Dermis microvascular lymphatic vessel endothelial cell (primary cell): ENCODE data around the gene ARHGEF10L. TPM values are rescaled to one million over a fixed set of nuclear protein-coding genes. Genes with fewer than 3 reads are reported as not detected.
"Not testable (repeated sequence)": the region's sequence is repeated elsewhere in the genome, so short reads cannot be mapped to it uniquely, and the experiment has no call there.

ENCODE experiments used
- DNase-seq, 2 donors: peaks; one replicate each; pipeline versions ENCODE4 v3.0.0 to v3.0.0-alpha.2; 2010; ENCODE audit warnings: low read depth in 2 of 2
- total RNA-seq: library from RNA; depleted of rRNA; stranded (reverse); fragments of >200 nt; gene quantifications from 2 replicates; pipeline ENCODE4 v1.2.1, GENCODE V29; 2014

ARHGEF10L gene
- total RNA-seq, 1 donor from 2014 or later: 1.2 TPM

DNA sequence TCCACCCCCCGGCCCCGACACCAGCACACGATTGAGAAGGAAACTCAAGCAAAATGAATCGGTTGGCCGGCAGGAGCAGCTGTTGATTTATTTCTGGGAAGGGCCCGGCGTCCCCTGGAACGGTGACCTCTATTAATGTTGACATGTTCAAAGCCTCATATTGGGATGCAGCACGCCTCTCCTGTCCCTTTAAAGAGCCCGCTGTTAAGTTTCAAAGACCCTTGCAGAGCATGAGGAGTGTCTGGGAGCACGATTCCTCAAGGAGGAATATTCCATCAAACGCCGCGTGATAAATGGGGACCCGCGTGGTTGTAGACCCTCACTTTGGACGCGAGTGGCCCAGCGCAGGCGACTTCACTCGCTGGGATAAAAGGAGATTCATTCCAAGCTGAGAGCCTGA is 194.2 kb downstream of the ARHGEF10L start:
- no peak for DNase-seq

DNA sequence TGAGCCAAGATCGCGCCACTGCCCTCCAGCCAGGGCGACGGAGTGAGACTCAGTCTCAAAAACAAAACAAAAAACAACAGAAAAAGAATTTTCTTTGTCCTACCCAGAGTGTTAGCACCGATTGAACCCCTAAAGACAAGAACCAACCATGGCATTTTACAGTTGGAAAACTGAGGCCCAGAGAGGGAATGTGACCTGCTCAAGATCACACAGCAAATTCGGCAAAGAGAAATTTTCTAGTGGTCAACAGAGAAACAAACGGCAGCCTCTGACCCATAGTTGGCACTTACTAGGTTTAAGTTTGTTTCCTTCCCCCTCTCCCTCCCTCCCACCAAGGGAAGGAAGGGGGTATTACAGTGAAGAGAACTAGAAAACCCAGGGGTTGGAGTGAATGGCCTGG is 195.1 kb downstream of the ARHGEF10L start:
- DNase-seq: no peak

DNA sequence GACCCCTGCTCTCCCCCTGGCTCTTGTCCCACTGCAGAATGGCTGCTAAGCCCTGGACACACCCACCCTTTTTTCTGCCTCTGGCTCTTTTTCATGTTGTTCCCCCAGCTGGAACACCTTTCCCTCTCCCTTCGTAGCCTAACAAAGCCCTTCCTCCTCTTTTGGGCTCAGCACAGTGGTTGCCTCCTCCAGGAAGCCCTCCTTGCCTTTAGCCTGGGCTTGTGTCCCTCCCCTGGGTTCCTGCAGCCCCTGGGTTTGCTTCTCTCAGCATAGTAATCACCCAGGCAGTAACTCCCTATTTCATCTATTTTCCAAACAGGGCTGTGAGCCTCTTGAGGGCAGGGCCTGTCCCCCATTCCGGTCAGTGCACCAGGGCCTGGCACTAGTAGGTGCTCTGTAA is 195.8 kb downstream of the ARHGEF10L start:
- no peak for DNase-seq

DNA sequence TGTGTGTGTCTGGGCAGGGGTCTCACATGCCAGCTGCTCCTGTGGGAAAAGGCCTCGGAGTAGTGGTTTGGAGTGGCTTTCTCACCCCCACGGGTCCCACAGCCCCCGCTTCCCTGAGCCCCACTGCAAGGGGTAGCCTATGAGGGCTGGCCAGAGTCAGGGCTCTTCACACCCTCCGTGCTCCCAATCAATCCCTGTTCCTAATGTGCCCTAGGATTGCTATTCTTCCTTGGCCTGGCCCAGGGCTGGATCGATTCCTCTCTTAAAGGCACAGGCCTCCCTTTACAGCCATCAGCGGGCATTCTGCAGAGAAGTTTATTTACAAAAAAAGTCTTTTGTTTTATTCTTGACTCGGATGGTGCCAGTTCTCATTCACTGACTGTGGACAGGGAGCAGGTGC is 196.3 kb downstream of the ARHGEF10L start:
- DNase-seq: no peak

DNA sequence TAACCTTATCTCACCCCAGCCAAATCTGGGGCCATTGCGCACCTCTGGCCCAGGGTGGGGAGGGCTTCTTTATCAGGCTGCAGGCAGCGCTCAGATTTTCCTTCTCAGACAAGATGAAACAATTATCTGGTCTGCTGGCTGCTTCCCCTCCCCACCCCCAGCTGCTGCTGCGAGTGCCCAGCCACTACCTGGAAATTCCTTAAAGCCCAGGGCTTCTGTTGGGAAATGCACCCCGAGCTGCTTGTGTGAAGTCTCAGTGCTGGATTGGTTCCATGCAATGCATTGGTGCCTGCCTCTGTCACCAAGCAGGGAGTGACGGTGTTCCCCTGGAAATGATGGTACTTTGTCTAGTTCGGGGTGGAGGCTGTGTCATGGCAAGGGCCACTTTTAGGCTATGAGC is 197.1 kb downstream of the ARHGEF10L start:
- DNase-seq: no peak

DNA sequence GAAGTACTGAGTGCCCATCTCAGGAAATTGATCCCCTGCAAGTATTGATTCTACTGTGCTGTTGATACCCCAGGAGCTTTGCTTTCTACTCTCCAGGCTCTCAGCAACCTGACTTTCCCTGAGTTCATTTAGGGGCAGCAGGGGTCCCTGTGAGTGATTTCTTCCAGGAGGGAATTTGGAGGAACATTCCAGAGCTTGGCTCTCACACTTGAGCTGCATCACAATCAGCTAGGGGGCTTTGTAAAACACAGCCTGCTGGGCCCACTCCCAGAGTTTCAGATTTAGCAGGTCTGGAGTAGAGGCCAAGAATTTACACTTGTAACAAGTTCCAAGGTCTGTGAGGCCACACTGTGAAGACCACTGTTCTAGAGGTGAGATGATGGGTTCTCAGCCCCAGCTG is 199.6 kb downstream of the ARHGEF10L start:
- no peak for DNase-seq

DNA sequence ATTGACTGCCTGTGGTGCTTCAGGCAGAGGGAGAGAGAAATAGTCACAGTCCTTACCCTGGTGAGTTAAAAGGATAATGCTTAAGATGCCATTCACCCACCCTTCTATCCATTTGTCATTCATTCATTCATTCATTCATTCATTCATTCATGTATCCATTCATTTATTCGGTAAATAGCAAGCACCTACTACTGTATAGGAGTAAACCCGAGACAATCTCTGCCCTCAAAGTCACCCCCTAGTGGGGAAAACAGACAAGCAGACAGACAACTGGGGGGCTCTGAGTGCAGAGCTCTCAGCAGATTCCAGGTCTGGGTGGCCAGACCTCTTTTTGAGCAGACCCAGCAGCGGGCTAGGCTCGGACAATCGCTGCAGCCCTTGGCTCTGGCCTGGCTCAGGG is 201.6 kb downstream of the ARHGEF10L start:
- DNase-seq: no peak

DNA sequence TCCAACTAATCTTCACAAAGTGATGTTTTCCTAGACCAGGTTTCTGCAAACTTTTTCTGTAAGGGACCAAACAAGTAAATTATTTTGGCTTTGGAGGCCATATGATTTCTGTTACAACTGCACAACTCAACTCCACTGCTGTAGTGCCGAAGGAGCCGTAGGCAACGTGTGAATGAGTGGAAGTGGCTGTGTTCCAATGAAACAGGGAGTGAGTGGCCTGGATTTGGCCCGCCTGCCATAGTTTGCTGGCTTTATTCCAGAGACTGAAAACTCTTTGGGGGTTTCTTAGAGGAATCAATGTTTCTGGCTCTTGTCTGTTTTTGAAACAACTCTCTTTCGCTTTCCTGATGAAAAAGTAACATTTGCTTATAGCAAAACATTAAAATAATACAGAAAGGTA is 203.1 kb downstream of the ARHGEF10L start:
- no peak for DNase-seq

DNA sequence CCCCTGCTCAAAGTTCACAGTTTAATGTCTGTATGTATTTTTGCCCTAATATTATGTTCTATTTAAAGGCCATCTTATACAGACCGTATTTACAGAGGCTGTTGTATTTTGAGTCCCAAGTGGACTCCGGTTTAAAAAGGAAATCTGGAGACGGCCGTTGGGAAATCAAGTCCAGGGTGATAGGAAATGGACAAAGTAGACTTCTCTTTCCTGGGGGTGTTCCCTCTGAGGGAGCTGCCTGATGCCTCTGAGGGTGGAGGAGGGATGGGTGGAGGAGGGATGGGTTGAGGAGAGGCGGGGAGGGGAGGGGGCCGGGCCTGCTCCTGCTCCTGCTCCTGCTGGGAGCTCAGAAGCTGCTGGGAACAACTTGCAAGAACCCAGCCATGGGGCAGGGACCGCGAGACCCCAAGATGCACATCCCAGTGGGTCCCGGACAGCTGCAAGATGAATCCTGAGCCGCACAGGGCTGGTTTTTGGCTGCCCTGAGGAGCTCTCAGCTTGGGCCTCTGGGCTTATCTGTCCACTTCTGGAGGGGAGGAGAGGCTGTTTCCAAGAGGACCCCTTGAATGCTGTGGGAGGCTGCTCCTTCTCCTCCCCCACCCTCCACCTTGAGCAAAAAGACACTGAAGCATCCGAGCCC is 203.6 kb downstream of the ARHGEF10L start:
- no peak for DNase-seq

DNA sequence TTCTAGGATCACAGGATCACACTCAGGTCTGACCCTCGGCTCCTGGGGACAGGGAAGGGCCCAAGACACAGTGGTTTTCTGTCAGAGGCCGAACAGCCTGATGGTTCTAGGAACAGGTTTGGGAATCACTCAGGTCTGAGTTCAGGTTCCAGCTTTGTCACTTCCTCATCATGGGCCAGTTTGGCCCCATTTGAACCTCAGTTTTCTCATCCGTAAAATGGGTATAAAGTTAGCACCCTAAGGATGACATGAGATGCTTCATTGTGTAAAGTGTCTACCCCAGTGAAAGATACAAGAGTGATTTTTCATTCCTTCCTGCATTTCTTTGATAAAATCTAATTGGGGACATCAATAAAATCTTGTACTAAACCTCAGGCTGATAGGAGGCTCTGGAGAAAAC is 204.4 kb downstream of the ARHGEF10L start:
- no peak for DNase-seq

DNA sequence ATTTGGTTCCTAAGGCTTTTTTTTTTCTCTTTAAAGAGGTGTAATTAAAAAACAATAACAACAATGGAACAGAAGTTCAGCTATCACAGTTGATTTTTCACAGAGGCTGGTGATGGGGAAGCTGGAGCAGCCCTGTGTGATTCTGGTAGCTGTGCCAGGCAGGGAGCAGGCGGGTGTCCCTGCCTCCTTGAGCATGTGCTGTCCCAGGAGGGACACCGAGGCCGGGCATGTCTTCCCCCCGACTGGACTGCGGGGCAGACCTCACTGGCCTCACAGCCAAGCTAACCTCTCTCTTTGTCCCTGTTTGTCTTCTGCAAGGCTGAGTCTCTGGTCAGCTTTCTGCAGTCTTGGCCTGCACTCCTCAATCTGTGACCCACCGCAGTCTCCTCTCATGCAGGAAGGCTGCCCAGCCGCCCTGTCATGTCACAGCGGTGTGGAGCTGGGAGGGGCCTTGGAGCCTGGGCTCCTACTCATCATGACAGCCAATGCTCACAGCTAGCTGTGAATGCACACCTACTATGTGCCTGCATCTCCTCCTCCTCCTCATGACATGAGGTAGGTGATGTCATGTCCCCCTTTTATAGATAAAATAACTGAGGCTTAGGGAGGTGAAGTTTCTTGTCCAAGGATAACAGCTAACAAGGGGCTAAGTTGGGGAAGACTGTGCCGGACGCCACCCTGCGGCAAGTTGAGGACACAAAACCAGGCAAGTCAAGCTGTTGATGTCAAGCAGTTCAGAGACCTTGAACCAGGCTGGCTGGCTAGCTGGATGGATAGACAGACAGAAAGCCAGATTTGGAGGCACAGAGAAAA is 205.4 kb downstream of the ARHGEF10L start:
- no peak for DNase-seq

DNA sequence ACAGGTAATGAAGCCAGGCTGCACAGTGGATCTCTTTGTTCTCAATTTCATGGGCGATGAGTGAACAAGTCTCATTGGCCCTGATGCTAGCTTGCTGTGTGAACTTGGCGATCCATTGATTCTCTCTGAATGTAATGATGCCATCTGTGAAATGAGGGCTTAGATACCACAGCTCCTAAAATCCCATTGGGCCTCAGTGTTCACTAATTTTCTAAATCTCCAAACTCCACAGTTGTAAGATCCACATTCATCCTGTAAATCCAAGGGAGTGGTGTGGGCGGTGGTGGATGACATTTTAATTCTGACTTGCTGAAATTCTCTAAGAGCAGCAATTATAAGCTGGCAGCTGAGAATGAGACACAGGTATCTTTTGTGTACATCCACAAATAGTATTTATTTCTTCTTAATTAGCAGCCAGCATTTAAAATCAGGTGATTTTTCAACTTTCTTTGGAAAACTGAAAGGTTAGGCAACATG is 206.0 kb downstream of the ARHGEF10L start:
- DNase-seq: no peak

DNA sequence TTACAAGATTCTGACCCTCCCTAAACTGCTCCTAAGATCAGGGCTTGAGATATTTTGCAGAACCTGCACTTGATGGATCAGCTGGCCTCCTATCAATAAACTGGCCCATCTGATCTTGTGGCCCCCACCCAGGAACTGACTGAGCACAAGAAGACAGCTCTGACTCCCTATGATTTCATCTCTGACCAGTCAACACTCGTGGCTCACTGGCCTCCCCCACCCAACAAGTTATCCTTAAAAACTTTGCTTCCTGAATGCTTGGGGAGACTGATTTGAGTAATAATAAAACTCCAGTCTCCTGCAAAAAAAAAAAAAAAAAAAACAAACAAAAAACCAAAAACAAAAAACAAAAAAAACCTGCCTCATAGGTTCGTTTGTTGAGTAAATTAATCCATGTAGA is 206.8 kb downstream of the ARHGEF10L start:
- not testable (repeated sequence) for DNase-seq

DNA sequence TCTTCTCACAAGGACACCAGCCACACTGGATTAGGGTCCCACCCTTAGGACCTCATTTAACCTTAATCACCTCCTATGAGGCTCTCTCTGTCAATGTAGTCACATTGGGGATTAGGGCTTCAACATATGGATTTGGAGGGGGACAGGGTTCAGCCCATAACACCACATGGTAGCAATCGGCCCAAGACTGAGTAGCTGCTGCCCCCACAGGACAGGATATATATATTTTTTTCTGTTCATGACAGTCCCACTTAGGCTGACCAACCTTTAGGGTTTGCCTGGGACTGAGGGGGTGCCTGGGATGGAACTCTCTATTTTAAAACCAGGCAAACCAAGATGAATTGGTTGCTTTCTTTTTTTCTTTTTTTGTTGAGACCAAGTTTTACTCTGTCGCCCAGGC is 207.4 kb downstream of the ARHGEF10L start:
- no peak for DNase-seq

Other genes with a start within 250 kb of the ARHGEF10L start
- gene PADI4, start 231.5 kb upstream of the ARHGEF10L start, total RNA-seq: not detected in 2 replicates
- not detected in 2 replicates for gene PADI6, start 167.5 kb upstream of the ARHGEF10L start, total RNA-seq
- gene RCC2, start 100.0 kb upstream of the ARHGEF10L start, total RNA-seq: 72.0 and 80.2 TPM in 2 replicates
- gene ACTL8, start 215.6 kb downstream of the ARHGEF10L start, total RNA-seq: not detected in 2 replicates